T47D (cell line): ENCODE results near the gene G6PC3.
"Not testable (repeated sequence)": the region's sequence is repeated elsewhere in the genome, so short reads cannot be mapped to it uniquely, and the experiment has no call there.

ENCODE experiments used
- DNase-seq, 2 experiments: peaks; one replicate each; pipeline versions ENCODE4 v3.0.0 to v3.0.0-alpha.2; 2011 to 2012; ENCODE audit warnings: low read depth in 1 of 2, low spot score in 1 of 2
- JUND ChIP-seq: IDR thresholded peaks from 2 replicates; pipeline ENCODE4 v1.6.1; 2012; ENCODE audit warnings: low read depth
- in situ Hi-C: cut with HindIII; loops from 2 replicates; pipeline ENCODE4 v1.10.0; 2016; ENCODE audit warnings: low sequenced_read_pairs, low pct_unique_long_range_greater_than_20kb

Gene G6PC3

DNA sequence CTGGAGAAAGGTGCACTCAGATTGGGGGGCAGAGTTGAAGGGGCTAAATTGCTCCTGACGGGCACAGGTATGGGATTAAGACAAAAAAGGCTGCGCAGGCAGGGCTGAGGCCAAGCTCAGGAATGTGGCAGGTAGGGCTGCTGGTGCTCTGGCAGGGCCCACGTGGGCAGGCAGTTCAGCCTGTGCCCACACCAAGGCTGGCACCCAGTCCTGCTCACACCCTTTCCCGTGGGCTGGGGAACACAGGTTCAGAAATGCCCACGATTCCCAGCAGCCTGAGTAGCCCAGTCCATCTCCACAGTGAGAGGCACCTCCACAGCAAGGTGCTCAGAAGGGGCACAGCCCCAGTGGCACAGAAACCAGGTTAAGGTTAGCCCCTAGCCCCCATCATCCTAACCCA is 48.5 kb downstream of the G6PC3 start:
- TF ChIP-seq JUND, result no peak
- DNase-seq, result no peak
- in situ Hi-C loops, result no loop called here

DNA sequence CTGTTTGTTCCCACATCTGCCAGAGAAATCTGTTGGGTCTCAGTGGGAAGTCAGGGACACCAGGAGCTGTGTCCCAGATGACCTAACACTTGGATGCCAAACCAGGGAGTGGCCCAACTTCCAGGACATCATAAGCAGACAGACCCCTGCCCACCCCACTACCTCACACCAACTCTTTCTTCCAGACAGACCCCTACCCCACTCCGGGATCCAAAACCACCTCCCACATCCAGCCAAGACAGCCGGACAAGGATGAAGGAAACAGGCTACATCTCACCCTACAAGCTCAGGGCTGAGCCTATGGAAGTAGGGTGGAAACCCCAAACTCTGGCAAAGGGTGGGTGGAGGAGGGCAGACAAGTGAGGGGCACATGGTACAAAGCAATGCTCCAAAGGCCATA is 49.3 kb downstream of the G6PC3 start:
- no peak for TF ChIP-seq JUND
- no peak for DNase-seq
- in situ Hi-C loops, result no loop called here

DNA sequence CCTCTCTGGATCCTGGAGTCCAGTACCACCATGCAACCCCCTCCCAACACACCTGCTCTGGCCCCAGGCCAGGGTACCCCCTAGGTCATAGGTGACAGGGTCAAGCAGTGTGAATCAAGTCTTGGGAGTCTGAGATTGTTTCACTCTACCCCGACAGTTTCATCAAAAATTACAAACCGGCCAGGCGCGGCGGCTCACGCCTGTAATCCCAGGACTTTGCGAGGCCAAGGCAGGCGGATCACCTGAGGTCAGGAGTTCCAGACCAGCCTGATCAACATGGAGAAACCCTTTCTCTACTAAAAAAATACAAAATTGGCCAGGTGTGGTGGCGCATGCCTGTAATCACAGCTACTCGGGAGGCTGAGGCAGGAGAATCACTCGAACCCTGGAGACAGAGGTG is 49.7 kb downstream of the G6PC3 start:
- in situ Hi-C loops, DNase-seq: not testable (repeated sequence)

GRCh38 chr17:44120851-44121605 is 50.5 kb downstream of the G6PC3 start:
- TF ChIP-seq JUND, result no peak
- in situ Hi-C loops, result no loop called here
- no peak for DNase-seq

DNA sequence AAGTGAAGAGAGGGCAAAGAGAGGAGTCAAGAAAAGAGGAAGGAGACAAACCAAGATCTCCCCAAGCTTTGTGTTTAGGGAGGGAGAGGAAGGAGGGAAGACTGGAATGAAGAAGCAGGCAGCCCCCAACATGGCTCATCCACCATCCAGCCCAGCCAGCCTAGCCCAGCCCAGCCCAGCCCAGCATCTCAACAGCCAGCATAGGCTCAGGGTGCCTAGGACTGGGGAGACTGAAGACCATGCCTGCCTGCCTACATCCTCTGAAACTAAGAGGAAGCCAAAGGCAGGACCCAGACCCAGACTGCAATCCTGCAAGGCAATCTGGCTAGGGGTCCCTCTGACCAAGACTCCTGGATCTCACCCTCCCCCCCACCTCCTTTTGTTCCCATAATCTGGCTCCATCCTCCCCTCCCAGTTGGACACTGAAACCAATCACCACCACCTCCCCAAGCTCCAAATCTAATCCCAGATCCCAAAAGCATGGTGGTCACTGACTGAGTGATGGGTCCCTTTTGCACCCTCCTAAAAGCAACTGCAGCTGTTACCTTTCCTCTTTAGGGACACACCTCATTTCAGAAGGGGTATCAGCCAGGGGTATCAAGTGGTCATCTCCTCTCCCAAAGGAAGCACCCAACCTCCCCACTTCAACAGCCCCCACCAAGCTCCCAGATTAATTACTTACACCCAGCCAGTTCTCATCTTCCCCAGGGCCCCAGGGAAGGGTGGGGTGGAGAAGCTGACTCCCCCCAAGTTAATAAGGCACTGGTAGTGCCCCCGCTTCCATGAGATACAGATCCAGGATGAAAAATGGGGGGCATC is 51.7 kb downstream of the G6PC3 start:
- TF ChIP-seq JUND, result no peak
- in situ Hi-C loops, result no loop called here
- no peak for DNase-seq

GRCh38 chr17:44122816-44123355 is 52.4 kb downstream of the G6PC3 start:
- in situ Hi-C loops, result no loop called here
- no peak for DNase-seq
- no peak for TF ChIP-seq JUND

- peak; percentile 87 to 98 for DNase-seq
- in situ Hi-C loops, result no loop called here
These were observed 53.0 kb downstream of the G6PC3 start, which contains the start of gene HDAC5 for GRCh38 chr17:44123356-44124117. HDAC5 (minus strand) TSS chr17:44123641; CDS start chr17:44117515, 6,126 bp downstream.

DNA sequence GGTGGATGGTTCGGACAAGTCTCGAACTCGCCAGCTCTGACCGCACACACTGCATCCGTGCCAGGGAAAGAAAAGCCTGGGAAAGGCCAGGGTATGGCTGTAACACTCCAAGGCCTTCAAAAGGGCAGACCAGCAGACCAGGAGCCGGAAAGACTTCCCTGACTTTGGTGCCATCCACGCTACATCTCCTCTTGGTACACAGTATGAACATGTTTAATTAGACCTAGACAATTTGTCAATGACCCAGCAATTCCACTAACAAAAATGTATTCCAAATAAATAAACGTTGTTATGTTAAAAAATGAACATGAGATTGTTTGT is 53.5 kb downstream of the G6PC3 start:
- no peak for DNase-seq

More at GRCh38 chr17:44123356-44124117, 53.0 kb downstream of the G6PC3 start, which contains the start of gene HDAC5:
- TF ChIP-seq JUND, result no peak

More for the DNA sequence above, 53.5 kb downstream of the G6PC3 start:
- in situ Hi-C loops, result no loop called here
- TF ChIP-seq JUND, result no peak
